ENCODE results near the gene ANXA4. TPM values are rescaled to one million over a fixed set of nuclear protein-coding genes. Genes with fewer than 3 reads are reported as not detected.
A peak's percentile ranks its signal among the peaks of the same experiment; 100 is the strongest.

Gene ANXA4
- total and polyA plus RNA-seq, 2 of the 13 experiments (the other 11 are each of a cell fraction or from before 2014, with no cell fraction given): 155 to 168 TPM

DNA sequence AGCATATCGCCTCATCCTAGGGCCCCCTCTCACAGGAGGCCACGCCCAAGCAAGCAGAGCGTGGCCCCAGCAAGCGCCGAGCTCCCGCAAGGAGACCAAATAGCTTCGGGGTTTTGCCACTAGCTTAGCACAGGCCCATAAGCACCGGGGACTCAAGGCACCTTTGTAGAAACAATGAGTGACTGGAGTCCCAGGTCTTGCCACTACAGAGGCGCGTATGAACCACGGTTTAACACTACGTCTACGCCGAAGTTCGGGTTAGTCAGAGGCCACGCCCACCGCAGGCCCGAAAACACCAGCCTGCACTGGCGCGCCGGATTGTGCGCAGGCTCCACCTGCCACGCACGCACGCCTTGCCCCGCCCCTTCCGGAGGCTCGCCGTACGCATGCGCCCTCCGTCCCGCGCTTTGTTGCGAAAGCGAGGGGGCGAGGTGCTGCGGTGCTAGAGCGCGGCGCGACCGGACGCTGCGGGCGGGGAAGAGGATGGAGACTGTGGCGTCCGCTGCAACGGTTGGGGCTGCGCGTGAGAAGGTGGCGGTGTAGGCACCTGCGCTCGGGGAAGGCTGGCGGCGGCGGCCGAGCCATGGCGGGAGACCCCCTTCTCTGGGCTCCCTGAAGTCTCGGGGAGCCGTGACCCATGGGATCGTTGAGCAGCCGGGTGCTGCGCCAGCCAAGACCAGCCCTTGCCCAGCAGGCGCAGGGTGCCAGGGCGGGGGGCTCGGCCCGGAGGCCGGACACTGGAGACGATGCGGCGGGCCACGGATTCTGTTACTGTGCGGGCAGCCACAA, 87.5 kb downstream of the ANXA4 start, which contains the start of gene GMCL1 (continued):
- TF ChIP-seq, protein P1, sequence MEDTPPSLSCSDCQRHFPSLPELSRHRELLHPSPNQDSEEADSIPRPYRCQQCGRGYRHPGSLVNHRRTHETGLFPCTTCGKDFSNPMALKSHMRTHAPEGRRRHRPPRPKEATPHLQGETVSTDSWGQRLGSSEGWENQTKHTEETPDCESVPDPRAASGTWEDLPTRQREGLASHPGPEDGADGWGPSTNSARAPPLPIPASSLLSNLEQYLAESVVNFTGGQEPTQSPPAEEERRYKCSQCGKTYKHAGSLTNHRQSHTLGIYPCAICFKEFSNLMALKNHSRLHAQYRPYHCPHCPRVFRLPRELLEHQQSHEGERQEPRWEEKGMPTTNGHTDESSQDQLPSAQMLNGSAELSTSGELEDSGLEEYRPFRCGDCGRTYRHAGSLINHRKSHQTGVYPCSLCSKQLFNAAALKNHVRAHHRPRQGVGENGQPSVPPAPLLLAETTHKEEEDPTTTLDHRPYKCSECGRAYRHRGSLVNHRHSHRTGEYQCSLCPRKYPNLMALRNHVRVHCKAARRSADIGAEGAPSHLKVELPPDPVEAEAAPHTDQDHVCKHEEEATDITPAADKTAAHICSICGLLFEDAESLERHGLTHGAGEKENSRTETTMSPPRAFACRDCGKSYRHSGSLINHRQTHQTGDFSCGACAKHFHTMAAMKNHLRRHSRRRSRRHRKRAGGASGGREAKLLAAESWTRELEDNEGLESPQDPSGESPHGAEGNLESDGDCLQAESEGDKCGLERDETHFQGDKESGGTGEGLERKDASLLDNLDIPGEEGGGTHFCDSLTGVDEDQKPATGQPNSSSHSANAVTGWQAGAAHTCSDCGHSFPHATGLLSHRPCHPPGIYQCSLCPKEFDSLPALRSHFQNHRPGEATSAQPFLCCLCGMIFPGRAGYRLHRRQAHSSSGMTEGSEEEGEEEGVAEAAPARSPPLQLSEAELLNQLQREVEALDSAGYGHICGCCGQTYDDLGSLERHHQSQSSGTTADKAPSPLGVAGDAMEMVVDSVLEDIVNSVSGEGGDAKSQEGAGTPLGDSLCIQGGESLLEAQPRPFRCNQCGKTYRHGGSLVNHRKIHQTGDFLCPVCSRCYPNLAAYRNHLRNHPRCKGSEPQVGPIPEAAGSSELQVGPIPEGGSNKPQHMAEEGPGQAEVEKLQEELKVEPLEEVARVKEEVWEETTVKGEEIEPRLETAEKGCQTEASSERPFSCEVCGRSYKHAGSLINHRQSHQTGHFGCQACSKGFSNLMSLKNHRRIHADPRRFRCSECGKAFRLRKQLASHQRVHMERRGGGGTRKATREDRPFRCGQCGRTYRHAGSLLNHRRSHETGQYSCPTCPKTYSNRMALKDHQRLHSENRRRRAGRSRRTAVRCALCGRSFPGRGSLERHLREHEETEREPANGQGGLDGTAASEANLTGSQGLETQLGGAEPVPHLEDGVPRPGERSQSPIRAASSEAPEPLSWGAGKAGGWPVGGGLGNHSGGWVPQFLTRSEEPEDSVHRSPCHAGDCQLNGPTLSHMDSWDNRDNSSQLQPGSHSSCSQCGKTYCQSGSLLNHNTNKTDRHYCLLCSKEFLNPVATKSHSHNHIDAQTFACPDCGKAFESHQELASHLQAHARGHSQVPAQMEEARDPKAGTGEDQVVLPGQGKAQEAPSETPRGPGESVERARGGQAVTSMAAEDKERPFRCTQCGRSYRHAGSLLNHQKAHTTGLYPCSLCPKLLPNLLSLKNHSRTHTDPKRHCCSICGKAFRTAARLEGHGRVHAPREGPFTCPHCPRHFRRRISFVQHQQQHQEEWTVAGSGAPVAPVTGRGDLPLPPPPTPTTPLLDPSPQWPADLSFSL (CRISPR knock-in tag; IDR thresholded peaks at IDR 0.05): no peak; the same call in 1 of the 2 replicates
- TF ChIP-seq SMYD3 (CRISPR knock-in tag; IDR thresholded peaks at IDR 0.05): peak; percentile 97
- peak; percentile 97 for TF ChIP-seq ARNT2 (CRISPR knock-in tag; IDR thresholded peaks at IDR 0.05; ENCODE audit: low read depth)
- TF ChIP-seq MXI1 (IDR thresholded peaks at IDR 0.05; ENCODE audit: borderline replicate concordance, low read depth, low read length): peak; percentile 98; the same call in 2 of the 3 replicates
- TF ChIP-seq, protein P2, sequence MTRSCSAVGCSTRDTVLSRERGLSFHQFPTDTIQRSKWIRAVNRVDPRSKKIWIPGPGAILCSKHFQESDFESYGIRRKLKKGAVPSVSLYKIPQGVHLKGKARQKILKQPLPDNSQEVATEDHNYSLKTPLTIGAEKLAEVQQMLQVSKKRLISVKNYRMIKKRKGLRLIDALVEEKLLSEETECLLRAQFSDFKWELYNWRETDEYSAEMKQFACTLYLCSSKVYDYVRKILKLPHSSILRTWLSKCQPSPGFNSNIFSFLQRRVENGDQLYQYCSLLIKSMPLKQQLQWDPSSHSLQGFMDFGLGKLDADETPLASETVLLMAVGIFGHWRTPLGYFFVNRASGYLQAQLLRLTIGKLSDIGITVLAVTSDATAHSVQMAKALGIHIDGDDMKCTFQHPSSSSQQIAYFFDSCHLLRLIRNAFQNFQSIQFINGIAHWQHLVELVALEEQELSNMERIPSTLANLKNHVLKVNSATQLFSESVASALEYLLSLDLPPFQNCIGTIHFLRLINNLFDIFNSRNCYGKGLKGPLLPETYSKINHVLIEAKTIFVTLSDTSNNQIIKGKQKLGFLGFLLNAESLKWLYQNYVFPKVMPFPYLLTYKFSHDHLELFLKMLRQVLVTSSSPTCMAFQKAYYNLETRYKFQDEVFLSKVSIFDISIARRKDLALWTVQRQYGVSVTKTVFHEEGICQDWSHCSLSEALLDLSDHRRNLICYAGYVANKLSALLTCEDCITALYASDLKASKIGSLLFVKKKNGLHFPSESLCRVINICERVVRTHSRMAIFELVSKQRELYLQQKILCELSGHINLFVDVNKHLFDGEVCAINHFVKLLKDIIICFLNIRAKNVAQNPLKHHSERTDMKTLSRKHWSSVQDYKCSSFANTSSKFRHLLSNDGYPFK (CRISPR knock-in tag; IDR thresholded peaks at IDR 0.05; ENCODE audit: borderline replicate concordance): peak; percentile 90
- TF ChIP-seq TBP (CRISPR knock-in tag; IDR thresholded peaks at IDR 0.05): no peak; the same call in 1 of the 2 replicates
- peak; percentile 98; the same call in 1 of the 2 replicates for TF ChIP-seq MXD4 (CRISPR knock-in tag; IDR thresholded peaks at IDR 0.05)
- TF ChIP-seq GPN1 (CRISPR knock-in tag; IDR thresholded peaks at IDR 0.05; ENCODE audit: borderline replicate concordance): peak; percentile 82; the same call in 1 of the 2 replicates
- TF ChIP-seq GATAD1 (CRISPR knock-in tag; IDR thresholded peaks at IDR 0.05): peak; percentile 96
- TF ChIP-seq, protein P3, sequence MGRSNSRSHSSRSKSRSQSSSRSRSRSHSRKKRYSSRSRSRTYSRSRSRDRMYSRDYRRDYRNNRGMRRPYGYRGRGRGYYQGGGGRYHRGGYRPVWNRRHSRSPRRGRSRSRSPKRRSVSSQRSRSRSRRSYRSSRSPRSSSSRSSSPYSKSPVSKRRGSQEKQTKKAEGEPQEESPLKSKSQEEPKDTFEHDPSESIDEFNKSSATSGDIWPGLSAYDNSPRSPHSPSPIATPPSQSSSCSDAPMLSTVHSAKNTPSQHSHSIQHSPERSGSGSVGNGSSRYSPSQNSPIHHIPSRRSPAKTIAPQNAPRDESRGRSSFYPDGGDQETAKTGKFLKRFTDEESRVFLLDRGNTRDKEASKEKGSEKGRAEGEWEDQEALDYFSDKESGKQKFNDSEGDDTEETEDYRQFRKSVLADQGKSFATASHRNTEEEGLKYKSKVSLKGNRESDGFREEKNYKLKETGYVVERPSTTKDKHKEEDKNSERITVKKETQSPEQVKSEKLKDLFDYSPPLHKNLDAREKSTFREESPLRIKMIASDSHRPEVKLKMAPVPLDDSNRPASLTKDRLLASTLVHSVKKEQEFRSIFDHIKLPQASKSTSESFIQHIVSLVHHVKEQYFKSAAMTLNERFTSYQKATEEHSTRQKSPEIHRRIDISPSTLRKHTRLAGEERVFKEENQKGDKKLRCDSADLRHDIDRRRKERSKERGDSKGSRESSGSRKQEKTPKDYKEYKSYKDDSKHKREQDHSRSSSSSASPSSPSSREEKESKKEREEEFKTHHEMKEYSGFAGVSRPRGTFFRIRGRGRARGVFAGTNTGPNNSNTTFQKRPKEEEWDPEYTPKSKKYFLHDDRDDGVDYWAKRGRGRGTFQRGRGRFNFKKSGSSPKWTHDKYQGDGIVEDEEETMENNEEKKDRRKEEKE (IDR thresholded peaks at IDR 0.05): no peak
- TF ChIP-seq WIZ (CRISPR knock-in tag; IDR thresholded peaks at IDR 0.05): peak; percentile 31; the same call in 1 of the 2 replicates
- TF ChIP-seq SYNCRIP (IDR thresholded peaks at IDR 0.05; ENCODE audit: insufficient read depth, low read depth, low read length): no peak
- TF ChIP-seq, protein P4, sequence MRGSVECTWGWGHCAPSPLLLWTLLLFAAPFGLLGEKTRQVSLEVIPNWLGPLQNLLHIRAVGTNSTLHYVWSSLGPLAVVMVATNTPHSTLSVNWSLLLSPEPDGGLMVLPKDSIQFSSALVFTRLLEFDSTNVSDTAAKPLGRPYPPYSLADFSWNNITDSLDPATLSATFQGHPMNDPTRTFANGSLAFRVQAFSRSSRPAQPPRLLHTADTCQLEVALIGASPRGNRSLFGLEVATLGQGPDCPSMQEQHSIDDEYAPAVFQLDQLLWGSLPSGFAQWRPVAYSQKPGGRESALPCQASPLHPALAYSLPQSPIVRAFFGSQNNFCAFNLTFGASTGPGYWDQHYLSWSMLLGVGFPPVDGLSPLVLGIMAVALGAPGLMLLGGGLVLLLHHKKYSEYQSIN (CRISPR knock-in tag; IDR thresholded peaks at IDR 0.05; ENCODE audit: borderline replicate concordance): no peak; the same call in 1 of the 2 replicates
- TF ChIP-seq RFXAP (CRISPR knock-in tag; IDR thresholded peaks at IDR 0.05; ENCODE audit: borderline replicate concordance): peak; percentile 90
- TF ChIP-seq TSC22D2 (CRISPR knock-in tag; IDR thresholded peaks at IDR 0.05; ENCODE audit: borderline replicate concordance): peak; percentile 95; the same call in 1 of the 2 replicates

Data from HepG2 (cell line).